Measurements from ENCODE around the gene ZBTB46.

Gene ZBTB46

GRCh38 chr20:63833776-63834490 lies 2.9 kb upstream of the ZBTB46 start:
- TF ChIP-seq EZH2phosphoT487 (IDR thresholded peaks at IDR 0.05; ENCODE audit: low read depth): no peak
- TF ChIP-seq, protein P1, sequence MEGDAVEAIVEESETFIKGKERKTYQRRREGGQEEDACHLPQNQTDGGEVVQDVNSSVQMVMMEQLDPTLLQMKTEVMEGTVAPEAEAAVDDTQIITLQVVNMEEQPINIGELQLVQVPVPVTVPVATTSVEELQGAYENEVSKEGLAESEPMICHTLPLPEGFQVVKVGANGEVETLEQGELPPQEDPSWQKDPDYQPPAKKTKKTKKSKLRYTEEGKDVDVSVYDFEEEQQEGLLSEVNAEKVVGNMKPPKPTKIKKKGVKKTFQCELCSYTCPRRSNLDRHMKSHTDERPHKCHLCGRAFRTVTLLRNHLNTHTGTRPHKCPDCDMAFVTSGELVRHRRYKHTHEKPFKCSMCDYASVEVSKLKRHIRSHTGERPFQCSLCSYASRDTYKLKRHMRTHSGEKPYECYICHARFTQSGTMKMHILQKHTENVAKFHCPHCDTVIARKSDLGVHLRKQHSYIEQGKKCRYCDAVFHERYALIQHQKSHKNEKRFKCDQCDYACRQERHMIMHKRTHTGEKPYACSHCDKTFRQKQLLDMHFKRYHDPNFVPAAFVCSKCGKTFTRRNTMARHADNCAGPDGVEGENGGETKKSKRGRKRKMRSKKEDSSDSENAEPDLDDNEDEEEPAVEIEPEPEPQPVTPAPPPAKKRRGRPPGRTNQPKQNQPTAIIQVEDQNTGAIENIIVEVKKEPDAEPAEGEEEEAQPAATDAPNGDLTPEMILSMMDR (IDR thresholded peaks at IDR 0.05; ENCODE audit: low read depth, low read length): no peak
- Histone ChIP-seq H3K27ac (ENCODE audit: low read length) (no peak overlapping the region), H3K9me3 (ENCODE audit: insufficient read depth, low read length) (no peaks in the 10 kb centered on the region), H3K36me3 (replicated peaks; ENCODE audit: low read depth, low read length) (no peaks in the 10 kb centered on the region), H3K4me3 (ENCODE audit: low read length) (no peak overlapping the region), H3K4me2 (ENCODE audit: low read length) (peak overlapping the region; percentile 36), H2AFZ (ENCODE audit: low read depth, low read length) (no peak overlapping the region), H3K79me2 (ENCODE audit: low read length) (no peaks in the 10 kb centered on the region), H3K27me3 (ENCODE audit: low read depth, low read length) (peaks cover 17% of the 10 kb centered on the region), H3K9ac (ENCODE audit: low read length) (no peak overlapping the region), H3K4me1 (ENCODE audit: low read length) (peaks cover 25% of the 10 kb centered on the region), H4K20me1 (ENCODE audit: insufficient read depth, low read length) (no peaks in the 10 kb centered on the region)

DNA sequence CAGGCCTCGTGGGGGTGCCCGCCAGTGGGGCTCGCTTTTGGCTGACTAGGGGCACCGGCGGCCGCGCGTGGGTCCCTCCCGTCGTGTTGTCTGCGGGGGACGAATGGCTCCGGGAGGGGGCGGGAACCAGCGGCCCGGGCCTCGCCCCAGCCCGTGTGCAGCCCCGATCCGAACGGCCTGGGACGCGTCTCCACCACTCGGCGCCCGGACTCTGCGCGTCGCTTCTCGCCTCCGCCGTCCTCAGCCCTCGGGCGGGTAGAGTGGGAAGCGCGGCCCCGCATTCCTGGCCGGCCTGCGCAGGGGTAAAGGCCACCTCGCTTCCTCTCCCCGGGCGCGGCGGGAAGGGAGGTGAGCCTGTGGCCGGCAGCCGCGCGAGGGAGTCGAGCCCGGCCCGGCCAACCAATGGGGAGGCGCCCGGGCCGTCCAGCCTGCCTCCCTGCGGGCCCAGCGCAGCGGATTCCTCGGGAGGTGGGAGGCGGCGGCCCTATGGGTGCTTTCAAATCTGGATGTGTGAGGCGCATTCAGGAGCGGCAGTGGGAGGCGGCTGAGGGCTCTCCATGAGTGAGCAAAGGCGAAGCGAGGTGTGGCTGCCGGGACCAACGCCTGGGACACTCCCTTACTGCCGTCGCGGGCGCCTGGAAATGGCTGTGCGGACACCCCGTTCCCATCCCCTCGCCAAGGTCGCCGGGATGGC lies 1.1 kb upstream of the ZBTB46 start:
- Histone ChIP-seq H4K20me1 (ENCODE audit: insufficient read depth, low read length) (no peaks in the 10 kb centered on the region), H3K36me3 (replicated peaks; ENCODE audit: low read depth, low read length) (no peaks in the 10 kb centered on the region), H3K4me3 (ENCODE audit: low read length) (no peak overlapping the region), H3K27me3 (ENCODE audit: low read depth, low read length) (peaks cover 18% of the 10 kb centered on the region), H3K4me2 (ENCODE audit: low read length) (no peak overlapping the region), H3K79me2 (ENCODE audit: low read length) (no peaks in the 10 kb centered on the region), H3K9me3 (ENCODE audit: insufficient read depth, low read length) (no peaks in the 10 kb centered on the region), H3K9ac (ENCODE audit: low read length) (no peak overlapping the region), H3K27ac (ENCODE audit: low read length) (no peak overlapping the region), H3K4me1 (ENCODE audit: low read length) (peaks cover 21% of the 10 kb centered on the region), H2AFZ (ENCODE audit: low read depth, low read length) (no peak overlapping the region)
- TF ChIP-seq, protein P1 (IDR thresholded peaks at IDR 0.05; ENCODE audit: low read depth, low read length): no peak
- TF ChIP-seq EZH2phosphoT487 (IDR thresholded peaks at IDR 0.05; ENCODE audit: low read depth): no peak

- no peaks in the 10 kb centered on the region for H3K36me3 ChIP-seq (replicated peaks; ENCODE audit: low read depth, low read length)
- no peaks in the 10 kb centered on the region for H3K79me2 ChIP-seq (ENCODE audit: low read length)
- peaks cover 18% of the 10 kb centered on the region for H3K27me3 ChIP-seq (ENCODE audit: low read depth, low read length)
- no peaks in the 10 kb centered on the region for H4K20me1 ChIP-seq (ENCODE audit: insufficient read depth, low read length)
- no peak overlapping the region for H3K4me2 ChIP-seq (ENCODE audit: low read length)
- no peak overlapping the region for H3K27ac ChIP-seq (ENCODE audit: low read length)
- no peak overlapping the region for H2AFZ ChIP-seq (ENCODE audit: low read depth, low read length)
- H3K9ac ChIP-seq (ENCODE audit: low read length): no peak overlapping the region
- TF ChIP-seq, protein P1 (IDR thresholded peaks at IDR 0.05; ENCODE audit: low read depth, low read length): no peak
- no peak for TF ChIP-seq EZH2phosphoT487 (IDR thresholded peaks at IDR 0.05; ENCODE audit: low read depth)
- no peaks in the 10 kb centered on the region for H3K9me3 ChIP-seq (ENCODE audit: insufficient read depth, low read length)
- H3K4me3 ChIP-seq (ENCODE audit: low read length): no peak overlapping the region
- H3K4me1 ChIP-seq (ENCODE audit: low read length): peaks cover 20% of the 10 kb centered on the region
Observed at GRCh38 chr20:63831646-63831992, 555 bp upstream of the ZBTB46 start.

DNA sequence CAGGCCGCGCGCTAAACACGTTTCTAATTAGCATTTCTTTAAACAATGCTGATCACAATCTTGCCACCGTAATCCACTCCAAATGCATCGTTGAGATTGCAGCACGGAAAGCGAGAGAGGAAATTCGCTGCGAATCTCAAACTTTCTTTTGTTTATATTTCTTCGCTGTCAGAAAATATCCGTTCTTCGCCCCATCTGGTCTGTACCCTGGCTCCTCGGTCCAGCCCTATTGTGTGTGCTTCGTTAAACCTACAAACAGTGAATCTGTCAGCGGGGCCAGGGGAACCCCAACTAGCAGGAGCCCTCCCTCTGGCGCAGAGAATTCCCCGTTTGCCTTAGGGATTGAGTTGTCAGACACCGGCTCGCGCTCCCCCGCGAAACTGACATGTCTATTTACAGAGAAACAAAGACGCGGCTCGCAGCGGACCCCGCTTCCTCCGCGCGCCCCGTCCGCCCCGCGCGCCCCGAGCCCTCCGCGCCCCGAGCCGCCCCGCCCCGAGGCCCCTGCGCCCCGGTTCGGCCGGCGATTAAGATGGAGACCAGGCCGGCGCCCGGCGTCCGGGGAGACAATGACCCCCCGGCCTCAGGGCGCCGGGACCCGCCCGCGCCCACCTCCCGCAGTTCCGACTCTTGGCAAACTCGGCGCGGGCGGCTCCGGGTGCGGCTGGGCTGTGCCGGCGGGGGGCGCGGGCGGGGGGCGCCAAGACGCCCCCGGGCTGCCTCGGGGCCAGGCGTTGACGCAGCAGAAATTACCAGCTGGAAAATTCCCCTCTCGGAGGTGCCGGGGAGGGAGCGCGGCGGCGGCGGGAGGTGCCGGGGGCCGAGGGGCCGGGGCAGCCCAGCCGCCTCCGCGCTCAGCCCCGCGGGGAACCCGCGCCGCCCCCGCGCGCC lies 874 bp downstream of the ZBTB46 start:
- H3K4me3 ChIP-seq (ENCODE audit: low read length): peak overlapping the region; percentile 72
- H3K27ac ChIP-seq (ENCODE audit: low read length): no peak overlapping the region
- H2AFZ ChIP-seq (ENCODE audit: low read depth, low read length): no peak overlapping the region
- peak overlapping the region; percentile 37 for H3K9ac ChIP-seq (ENCODE audit: low read length)
- H4K20me1 ChIP-seq (ENCODE audit: insufficient read depth, low read length): no peaks in the 10 kb centered on the region
- TF ChIP-seq, protein P1 (IDR thresholded peaks at IDR 0.05; ENCODE audit: low read depth, low read length): no peak
- TF ChIP-seq EZH2phosphoT487 (IDR thresholded peaks at IDR 0.05; ENCODE audit: low read depth): no peak
- H3K9me3 ChIP-seq (ENCODE audit: insufficient read depth, low read length): no peaks in the 10 kb centered on the region
- no peaks in the 10 kb centered on the region for H3K36me3 ChIP-seq (replicated peaks; ENCODE audit: low read depth, low read length)
- H3K27me3 ChIP-seq (ENCODE audit: low read depth, low read length): peaks cover 18% of the 10 kb centered on the region
- H3K4me2 ChIP-seq (ENCODE audit: low read length): peak overlapping the region; percentile 55
- peaks cover 20% of the 10 kb centered on the region for H3K4me1 ChIP-seq (ENCODE audit: low read length)
- no peaks in the 10 kb centered on the region for H3K79me2 ChIP-seq (ENCODE audit: low read length)
